ENCODE results near the gene NXF1.
"Not testable (repeated sequence)": the region's sequence is repeated elsewhere in the genome, so short reads cannot be mapped to it uniquely, and the experiment has no call there.

NXF1 gene

DNA sequence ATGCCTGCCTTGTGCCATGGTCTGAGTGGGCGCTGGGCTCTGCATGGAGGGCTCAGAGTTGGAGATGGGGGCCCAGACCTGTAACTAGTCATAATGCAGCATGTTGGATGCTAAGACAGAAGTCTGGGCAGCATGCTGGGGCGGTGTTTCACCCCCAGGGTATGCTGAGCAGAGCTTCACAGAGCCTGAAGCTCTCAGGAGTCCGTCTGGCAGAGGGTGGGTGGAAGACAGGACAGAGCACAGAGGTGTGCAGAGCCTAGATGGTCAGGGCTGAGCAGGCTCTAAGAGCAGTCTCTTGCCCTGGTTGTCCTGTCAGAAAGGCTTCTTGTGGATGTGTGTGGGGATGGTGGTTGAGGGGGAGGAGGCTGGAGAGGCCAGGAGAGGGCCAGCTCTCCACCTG, 26.8 kb downstream of the NXF1 start:
- no peaks in the 10 kb centered on the region for H3K27me3 ChIP-seq (ENCODE audit: insufficient read depth, insufficient read length)
- DNase-seq (ENCODE audit: low read depth, low spot score) = no peak
- H3K9me3 ChIP-seq (ENCODE audit: insufficient read depth, low read length) = no peaks in the 10 kb centered on the region
- peaks cover 67% of the 10 kb centered on the region for H3K36me3 ChIP-seq (ENCODE audit: insufficient read depth, insufficient read length, low read length)
- no peak for TF ChIP-seq SUZ12 (IDR thresholded peaks at IDR 0.05; ENCODE audit: extremely low read depth, insufficient read depth, insufficient read length)
- no peak for TF ChIP-seq ZNF274 (IDR thresholded peaks at IDR 0.05; ENCODE audit: low read depth, low read length)
- TF ChIP-seq YY1 (IDR thresholded peaks at IDR 0.05; ENCODE audit: insufficient read depth, insufficient read length) = no peak
- H3K4me3 ChIP-seq (ENCODE audit: insufficient read length, low read depth) = no peak overlapping the region
- no peaks in the 10 kb centered on the region for H3K4me1 ChIP-seq (ENCODE audit: insufficient read depth, insufficient read length)
- H3K9ac ChIP-seq (ENCODE audit: insufficient read length, low read depth) = no peak overlapping the region

DNA sequence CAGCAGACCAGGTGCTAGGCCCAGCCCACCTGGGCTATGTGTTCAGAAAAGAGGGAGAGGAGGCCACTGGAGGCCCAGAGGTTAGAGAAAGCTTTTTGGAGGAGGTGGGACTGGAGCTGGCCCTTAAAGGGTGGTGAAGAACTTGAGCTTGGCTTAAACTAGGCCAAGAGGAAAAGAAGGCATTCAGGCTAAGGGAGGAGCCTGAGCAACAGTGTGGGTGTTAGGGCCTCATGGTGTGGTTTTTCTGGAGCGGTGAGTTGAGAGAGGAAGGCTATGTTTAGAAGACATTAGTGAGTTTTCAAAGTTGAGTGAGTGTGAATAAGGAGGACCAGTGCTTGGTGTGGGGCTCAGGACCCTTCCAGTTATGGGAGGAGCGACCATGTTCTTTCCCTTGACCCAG, 27.9 kb downstream of the NXF1 start:
- H3K9ac ChIP-seq (ENCODE audit: insufficient read length, low read depth) = no peak overlapping the region
- peaks cover 60% of the 10 kb centered on the region for H3K36me3 ChIP-seq (ENCODE audit: insufficient read depth, insufficient read length, low read length)
- no peak for DNase-seq (ENCODE audit: low read depth, low spot score)
- no peaks in the 10 kb centered on the region for H3K4me1 ChIP-seq (ENCODE audit: insufficient read depth, insufficient read length)
- no peak for TF ChIP-seq YY1 (IDR thresholded peaks at IDR 0.05; ENCODE audit: insufficient read depth, insufficient read length)
- TF ChIP-seq ZNF274 (IDR thresholded peaks at IDR 0.05; ENCODE audit: low read depth, low read length) = no peak
- TF ChIP-seq SUZ12 (IDR thresholded peaks at IDR 0.05; ENCODE audit: extremely low read depth, insufficient read depth, insufficient read length) = no peak
- H3K9me3 ChIP-seq (ENCODE audit: insufficient read depth, low read length) = no peaks in the 10 kb centered on the region
- H3K4me3 ChIP-seq (ENCODE audit: insufficient read length, low read depth) = no peak overlapping the region
- no peaks in the 10 kb centered on the region for H3K27me3 ChIP-seq (ENCODE audit: insufficient read depth, insufficient read length)

DNA sequence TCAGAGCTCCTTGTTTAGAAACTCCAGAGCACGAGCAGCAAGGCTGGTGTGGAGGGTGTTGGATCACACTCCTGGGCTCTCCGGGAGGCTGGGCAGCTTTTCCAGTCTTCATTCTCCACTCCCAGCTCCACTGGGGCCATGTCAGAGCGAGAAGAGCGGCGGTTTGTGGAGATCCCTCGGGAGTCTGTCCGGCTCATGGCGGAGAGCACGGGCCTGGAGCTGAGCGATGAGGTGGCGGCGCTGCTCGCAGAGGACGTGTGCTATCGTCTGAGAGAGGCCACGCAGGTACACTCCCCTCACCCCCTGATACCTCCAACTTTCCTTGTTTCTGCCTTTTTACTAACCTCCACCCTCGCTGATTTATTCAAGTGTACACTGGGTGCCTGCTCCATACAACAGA, 29.6 kb downstream of the NXF1 start:
- H3K36me3 ChIP-seq (ENCODE audit: insufficient read depth, insufficient read length, low read length) = peaks cover 50% of the 10 kb centered on the region
- DNase-seq (ENCODE audit: low read depth, low spot score) = no peak
- no peaks in the 10 kb centered on the region for H3K4me1 ChIP-seq (ENCODE audit: insufficient read depth, insufficient read length)
- no peaks in the 10 kb centered on the region for H3K27me3 ChIP-seq (ENCODE audit: insufficient read depth, insufficient read length)
- H3K9me3 ChIP-seq (ENCODE audit: insufficient read depth, low read length) = no peaks in the 10 kb centered on the region
- H3K9ac ChIP-seq (ENCODE audit: insufficient read length, low read depth) = no peak overlapping the region
- no peak overlapping the region for H3K4me3 ChIP-seq (ENCODE audit: insufficient read length, low read depth)
- no peak for TF ChIP-seq ZNF274 (IDR thresholded peaks at IDR 0.05; ENCODE audit: low read depth, low read length)
- TF ChIP-seq SUZ12 (IDR thresholded peaks at IDR 0.05; ENCODE audit: extremely low read depth, insufficient read depth, insufficient read length) = no peak
- no peak for TF ChIP-seq YY1 (IDR thresholded peaks at IDR 0.05; ENCODE audit: insufficient read depth, insufficient read length)

DNA sequence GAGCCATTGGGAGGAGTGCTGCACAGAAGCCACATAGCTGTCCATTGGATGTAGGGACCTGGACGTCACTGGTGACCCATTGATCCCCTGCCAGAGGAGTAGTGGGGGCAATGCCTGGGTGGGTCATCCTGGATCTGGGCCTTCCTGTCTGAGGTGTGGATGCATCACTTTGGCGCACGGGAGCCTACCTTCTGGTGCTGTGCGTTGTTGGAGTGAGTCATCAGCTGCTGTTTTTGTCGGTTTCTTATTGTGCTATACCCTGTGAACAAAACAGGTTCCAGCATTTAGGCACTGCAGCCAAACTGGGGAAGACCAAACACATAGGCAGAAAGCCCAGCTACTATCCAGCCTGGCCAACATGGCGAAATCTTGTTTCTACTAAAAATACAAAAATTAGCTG, 30.8 kb downstream of the NXF1 start:
- no peak overlapping the region for H3K4me3 ChIP-seq (ENCODE audit: insufficient read length, low read depth)
- H3K4me1 ChIP-seq (ENCODE audit: insufficient read depth, insufficient read length) = peaks cover 3% of the 10 kb centered on the region
- H3K9ac ChIP-seq (ENCODE audit: insufficient read length, low read depth) = no peak overlapping the region
- peaks cover 43% of the 10 kb centered on the region for H3K36me3 ChIP-seq (ENCODE audit: insufficient read depth, insufficient read length, low read length)
- no peak for TF ChIP-seq ZNF274 (IDR thresholded peaks at IDR 0.05; ENCODE audit: low read depth, low read length)
- TF ChIP-seq YY1 (IDR thresholded peaks at IDR 0.05; ENCODE audit: insufficient read depth, insufficient read length) = no peak
- TF ChIP-seq SUZ12 (IDR thresholded peaks at IDR 0.05; ENCODE audit: extremely low read depth, insufficient read depth, insufficient read length) = no peak
- no peaks in the 10 kb centered on the region for H3K27me3 ChIP-seq (ENCODE audit: insufficient read depth, insufficient read length)
- no peaks in the 10 kb centered on the region for H3K9me3 ChIP-seq (ENCODE audit: insufficient read depth, low read length)
- no peak for DNase-seq (ENCODE audit: low read depth, low spot score)

DNA sequence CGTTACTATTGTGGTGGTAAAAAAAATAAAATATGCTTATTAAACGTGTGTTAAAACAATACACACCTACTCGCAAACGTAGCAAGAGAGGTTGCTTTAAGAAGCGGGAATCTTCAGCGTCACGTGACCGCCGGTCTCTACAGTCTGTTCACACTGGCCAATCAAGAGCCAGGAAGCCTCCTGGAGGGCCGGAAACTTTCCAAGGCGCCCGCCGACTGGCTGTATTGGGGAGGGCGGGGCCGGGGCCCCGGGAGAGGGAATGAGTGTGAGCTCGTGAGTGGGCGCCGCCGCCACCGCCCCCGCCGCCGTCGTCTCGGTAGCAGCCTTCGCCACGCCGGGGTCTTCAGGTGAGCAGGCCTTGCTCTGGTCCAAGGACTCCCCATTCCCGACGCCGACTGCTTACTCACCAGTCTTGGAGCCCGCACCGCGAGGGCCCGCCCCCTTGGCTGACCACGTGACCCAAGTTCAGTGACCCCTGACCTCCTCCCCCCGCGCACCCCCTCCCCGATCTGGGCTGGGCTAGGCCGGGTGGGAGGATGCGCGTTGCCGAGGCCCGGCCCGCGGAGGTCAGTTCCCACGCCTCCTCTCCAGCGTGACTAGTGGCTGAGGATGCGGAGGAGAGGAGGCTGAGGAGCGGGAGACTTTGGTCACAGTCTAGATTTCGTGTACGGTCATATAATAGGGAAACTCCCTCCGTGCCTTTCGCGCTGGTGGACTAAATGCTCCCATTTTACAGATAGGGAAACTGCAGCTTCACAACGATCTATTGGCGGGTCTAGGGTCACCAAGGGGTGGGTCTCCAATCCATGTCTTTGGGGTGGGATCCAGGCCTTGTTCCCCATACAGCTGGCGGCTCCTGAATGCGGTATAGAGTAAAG, 33.9 kb downstream of the NXF1 start, which contains the start of gene TAF6L:
TAF6L (plus strand) TSS at position 253 of the 878 bp plus-strand sequence. CDS start 4,388 bp downstream, outside the sequence.
- Histone ChIP-seq H3K27me3 (ENCODE audit: insufficient read depth, insufficient read length) (no peaks in the 10 kb centered on the region), H3K36me3 (ENCODE audit: insufficient read depth, insufficient read length, low read length) (peaks cover 39% of the 10 kb centered on the region), H3K9me3 (ENCODE audit: insufficient read depth, low read length) (no peaks in the 10 kb centered on the region), H3K4me3 (ENCODE audit: insufficient read length, low read depth) (peak within 1 kb of the TSS; percentile 96), H3K4me1 (ENCODE audit: insufficient read depth, insufficient read length) (peaks cover 3% of the 10 kb centered on the region), H3K9ac (ENCODE audit: insufficient read length, low read depth) (peak within 1 kb of the TSS; percentile 93)
- peak; percentile 95 for DNase-seq (ENCODE audit: low read depth, low spot score)
- TF ChIP-seq YY1 (IDR thresholded peaks at IDR 0.05; ENCODE audit: insufficient read depth, insufficient read length) (no peak), ZNF274 (IDR thresholded peaks at IDR 0.05; ENCODE audit: low read depth, low read length) (no peak), SUZ12 (IDR thresholded peaks at IDR 0.05; ENCODE audit: extremely low read depth, insufficient read depth, insufficient read length) (no peak)

DNA sequence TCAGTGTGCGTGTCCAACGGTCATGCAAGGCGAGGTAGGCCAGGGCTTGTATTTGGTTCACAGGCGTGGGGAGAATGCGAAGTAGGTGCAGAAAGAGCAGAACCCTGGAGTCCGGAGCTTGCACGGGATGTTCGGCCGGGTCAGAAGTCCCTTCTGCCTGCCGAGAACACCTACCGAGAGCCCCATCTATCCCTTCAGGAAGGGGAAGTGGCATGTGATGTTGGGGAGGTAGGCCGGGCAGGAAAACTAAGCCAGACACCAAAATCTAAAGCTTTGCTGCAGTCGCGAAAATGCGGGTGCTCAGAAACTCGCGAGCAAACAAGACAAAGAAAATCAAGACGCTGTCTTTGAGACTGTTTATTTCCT, 34.5 kb downstream of the NXF1 start:
- TF ChIP-seq YY1 (IDR thresholded peaks at IDR 0.05; ENCODE audit: insufficient read depth, insufficient read length) (no peak), ZNF274 (IDR thresholded peaks at IDR 0.05; ENCODE audit: low read depth, low read length) (no peak), SUZ12 (IDR thresholded peaks at IDR 0.05; ENCODE audit: extremely low read depth, insufficient read depth, insufficient read length) (no peak)
- Histone ChIP-seq H3K4me3 (ENCODE audit: insufficient read length, low read depth) (peak overlapping the region; percentile 47), H3K4me1 (ENCODE audit: insufficient read depth, insufficient read length) (peaks cover 3% of the 10 kb centered on the region), H3K36me3 (ENCODE audit: insufficient read depth, insufficient read length, low read length) (peaks cover 39% of the 10 kb centered on the region), H3K27me3 (ENCODE audit: insufficient read depth, insufficient read length) (no peaks in the 10 kb centered on the region), H3K9ac (ENCODE audit: insufficient read length, low read depth) (peak overlapping the region; percentile 80), H3K9me3 (ENCODE audit: insufficient read depth, low read length) (no peaks in the 10 kb centered on the region)
- DNase-seq (ENCODE audit: low read depth, low spot score) = no peak

DNA sequence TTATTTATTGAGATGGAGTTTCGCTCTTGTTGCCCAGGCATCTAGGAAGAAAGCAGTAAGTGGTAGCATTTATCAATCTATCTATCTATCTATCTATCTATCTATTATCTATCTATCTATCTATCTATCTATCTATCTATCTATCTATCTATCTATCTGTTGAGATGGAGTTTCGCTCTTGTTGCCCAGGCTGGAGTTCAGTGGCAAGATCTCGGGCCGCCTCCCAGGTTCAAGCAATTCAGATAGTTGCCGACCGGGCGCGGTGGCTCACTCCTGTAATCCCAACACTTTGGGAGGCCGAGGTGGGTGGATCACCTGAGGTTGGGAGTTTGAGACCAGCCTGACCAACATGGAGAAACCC, 44.4 kb downstream of the NXF1 start:
- Histone ChIP-seq H3K36me3 (ENCODE audit: insufficient read depth, insufficient read length, low read length) (peaks cover 24% of the 10 kb centered on the region), H3K4me3 (ENCODE audit: insufficient read length, low read depth) (peak overlapping the region; percentile 2)
- DNase-seq (ENCODE audit: low read depth, low spot score); H3K9me3 ChIP-seq (ENCODE audit: insufficient read depth, low read length); H3K4me1 ChIP-seq (ENCODE audit: insufficient read depth, insufficient read length); H3K27me3 ChIP-seq (ENCODE audit: insufficient read depth, insufficient read length); H3K9ac ChIP-seq (ENCODE audit: insufficient read length, low read depth): not testable (repeated sequence)
